Mesenchymal stem cell (in vitro differentiated cells and primary cell): ENCODE results near the gene IL17RE.
A peak's percentile ranks its signal among the peaks of the same experiment; 100 is the strongest.

Experiments used
- DNase-seq: peaks from one replicate; pipeline ENCODE4 v3.0.0-alpha.2; 2013
- H2AFZ ChIP-seq: one replicate; pipeline ENCODE4 v1.6.1; 2013; ENCODE audit warnings: low read depth, mild to moderate bottlenecking, control low read depth, inconsistent platforms, low read length, moderate library complexity
- H2AK5ac ChIP-seq: 2 replicates; pipeline ENCODE4 v1.6.1; 2013; ENCODE audit warnings: low read length, moderate library complexity, mild to moderate bottlenecking, inconsistent platforms; ENCODE audit not compliant: severe bottlenecking
- H2BK120ac ChIP-seq: one replicate; pipeline ENCODE4 v1.6.1; 2013; ENCODE audit warnings: low read depth, mild to moderate bottlenecking, inconsistent platforms, low read length, moderate library complexity
- H2BK12ac ChIP-seq, 2 experiments: one replicate each; pipeline ENCODE4 v1.6.1; 2013; ENCODE audit warnings: inconsistent platforms in 2 of 2, low read length in 2 of 2, mild to moderate bottlenecking in 2 of 2, moderate library complexity in 2 of 2, control low read depth in 1 of 2
- H2BK15ac ChIP-seq: one replicate; pipeline ENCODE4 v1.6.1; 2013; ENCODE audit warnings: mild to moderate bottlenecking, low read depth, inconsistent platforms; ENCODE audit not compliant: poor library complexity, severe bottlenecking
- H2BK5ac ChIP-seq: 2 replicates; pipeline ENCODE4 v1.6.1; 2013; ENCODE audit warnings: low read depth, mild to moderate bottlenecking, low read length, control low read depth, inconsistent platforms; ENCODE audit not compliant: poor library complexity, severe bottlenecking
- H3K14ac ChIP-seq, 2 experiments: one replicate each; pipeline ENCODE4 v1.6.1; 2013; ENCODE audit warnings: inconsistent platforms in 2 of 2, low read length in 2 of 2, control low read depth in 1 of 2, mild to moderate bottlenecking in 1 of 2, moderate library complexity in 1 of 2
- H3K18ac ChIP-seq, 2 experiments: one replicate each; pipeline ENCODE4 v1.6.1; 2013; ENCODE audit warnings: inconsistent platforms in 2 of 2, low read length in 2 of 2, control low read depth in 1 of 2, low read depth in 1 of 2, mild to moderate bottlenecking in 1 of 2
- H3K23ac ChIP-seq, 2 experiments: one replicate each; pipeline ENCODE4 v1.6.1; 2013; ENCODE audit warnings: inconsistent platforms in 2 of 2, low read length in 2 of 2, mild to moderate bottlenecking in 2 of 2, moderate library complexity in 2 of 2, control low read depth in 1 of 2
- H3K27ac ChIP-seq: 2 replicates; pipeline ENCODE4 v1.5.1; 2013; ENCODE audit warnings: mild to moderate bottlenecking, moderate library complexity, low read length, control low read depth, inconsistent platforms; ENCODE audit not compliant: poor library complexity, severe bottlenecking
- H3K27me3 ChIP-seq, 2 experiments: 2 replicates each; pipeline versions ENCODE4 v1.6.1 to v1.7.0; 2013; ENCODE audit warnings: low read length in 2 of 2, mild to moderate bottlenecking in 2 of 2, moderate library complexity in 2 of 2, control low read depth in 1 of 2, inconsistent platforms in 1 of 2; ENCODE audit not compliant: control insufficient read depth in 1 of 2, insufficient read depth in 1 of 2
- H3K36me3 ChIP-seq, 2 experiments: 2 replicates each; pipeline versions ENCODE4 v1.6.1 to v1.7.0; 2013; ENCODE audit warnings: low read length in 2 of 2, control low read depth in 1 of 2, inconsistent platforms in 1 of 2, low read depth in 1 of 2, mild to moderate bottlenecking in 1 of 2; ENCODE audit not compliant: insufficient read depth in 2 of 2, control insufficient read depth in 1 of 2
- H3K4ac ChIP-seq, 2 experiments: one replicate each; pipeline ENCODE4 v1.6.1; 2013; ENCODE audit warnings: inconsistent platforms in 2 of 2, low read length in 2 of 2, mild to moderate bottlenecking in 2 of 2, moderate library complexity in 2 of 2, control low read depth in 1 of 2, low read depth in 1 of 2
- H3K4me1 ChIP-seq: 2 replicates; pipeline ENCODE4 v1.6.1; 2013; ENCODE audit warnings: low read depth, low read length, control low read depth; ENCODE audit not compliant: control insufficient read depth, insufficient read depth
- H3K4me2 ChIP-seq: 2 replicates; pipeline ENCODE4 v1.6.1; 2013; ENCODE audit warnings: low read length, mild to moderate bottlenecking, inconsistent platforms; ENCODE audit not compliant: poor library complexity, severe bottlenecking
- H3K4me3 ChIP-seq, 2 experiments: 2 replicates each; pipeline versions ENCODE4 v1.5.1 to v1.7.0; 2013; ENCODE audit warnings: low read length in 2 of 2, mild to moderate bottlenecking in 2 of 2, control low read depth in 1 of 2, low read depth in 1 of 2; ENCODE audit not compliant: insufficient read depth in 1 of 2
- H3K79me1 ChIP-seq: replicated peaks from 2 replicates; pipeline ENCODE4 v1.6.1; 2013; ENCODE audit warnings: mild to moderate bottlenecking, control low read depth, low read length, inconsistent platforms; ENCODE audit not compliant: poor library complexity, severe bottlenecking
- H3K9ac ChIP-seq: 2 replicates; pipeline ENCODE4 v1.7.0; 2013; ENCODE audit warnings: mild to moderate bottlenecking, low read length, moderate library complexity
- H3K9me3 ChIP-seq: 2 replicates; pipeline ENCODE4 v1.7.0; 2013; ENCODE audit warnings: mild to moderate bottlenecking, low read length; ENCODE audit not compliant: control insufficient read depth
- H4K8ac ChIP-seq: one replicate; pipeline ENCODE4 v1.6.1; 2013; ENCODE audit warnings: inconsistent platforms, mild to moderate bottlenecking, low read length, moderate library complexity
- H4K91ac ChIP-seq: one replicate; pipeline ENCODE4 v1.6.1; 2013; ENCODE audit warnings: mild to moderate bottlenecking, low read length, inconsistent platforms
- WGBS: methylation state at CpG from one replicate; pipeline ENCODE4 v1.1.7; 2013; ENCODE audit warnings: mixed read lengths; 5-methylcytosine and 5-hydroxymethylcytosine counted together

Gene IL17RE

DNA sequence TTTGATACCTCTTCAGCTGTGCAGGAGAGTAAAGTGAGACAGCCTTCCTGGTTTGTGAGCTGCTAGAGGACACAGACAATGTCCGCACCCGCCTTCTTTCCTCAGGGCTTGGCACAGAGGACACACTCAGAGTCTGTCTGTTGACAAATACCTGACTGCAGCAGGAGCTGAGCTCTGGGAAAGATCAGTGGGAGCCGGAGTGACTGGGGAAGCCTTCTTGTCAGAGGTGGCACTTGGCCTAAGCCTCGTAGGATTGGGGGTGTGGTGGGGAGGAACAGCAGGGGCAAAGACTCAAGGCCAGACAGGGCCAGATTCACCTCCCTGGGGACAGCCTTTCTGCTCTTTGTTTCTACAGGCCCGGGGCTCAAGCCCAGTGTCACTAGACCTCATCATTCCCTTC lies 11.0 kb downstream of the IL17RE start:
- Histone ChIP-seq H3K4me1 (peaks cover 48% of the 10 kb centered on the region), H3K27ac (no peak overlapping the region), H3K27me3 (no peaks in the 10 kb centered on the region), H4K8ac (peak overlapping the region; percentile 20), H2BK15ac (no peak overlapping the region), H4K91ac (peak overlapping the region; percentile 52), H3K4me3 (no peak overlapping the region), H2BK120ac (no peak overlapping the region), H3K4ac (no peak overlapping the region), H3K9ac (no peak overlapping the region), H3K36me3 (peaks cover 0 to 4% of the 10 kb centered on the region in 2 experiments), H2BK12ac (no peak overlapping the region), H3K9me3 (no peaks in the 10 kb centered on the region), H2AK5ac (peak overlapping the region; percentile 63), H3K14ac (no peak overlapping the region), H2AFZ (no peak overlapping the region), H3K23ac (no peak overlapping the region), H3K4me2 (no peak overlapping the region), H3K18ac (no peak overlapping the region), H3K79me1 (peaks cover 11% of the 10 kb centered on the region), H2BK5ac (no peak overlapping the region)
- no peak for DNase-seq
- 89% methylated on average over 5 of the region's 5 CpGs for WGBS

DNA sequence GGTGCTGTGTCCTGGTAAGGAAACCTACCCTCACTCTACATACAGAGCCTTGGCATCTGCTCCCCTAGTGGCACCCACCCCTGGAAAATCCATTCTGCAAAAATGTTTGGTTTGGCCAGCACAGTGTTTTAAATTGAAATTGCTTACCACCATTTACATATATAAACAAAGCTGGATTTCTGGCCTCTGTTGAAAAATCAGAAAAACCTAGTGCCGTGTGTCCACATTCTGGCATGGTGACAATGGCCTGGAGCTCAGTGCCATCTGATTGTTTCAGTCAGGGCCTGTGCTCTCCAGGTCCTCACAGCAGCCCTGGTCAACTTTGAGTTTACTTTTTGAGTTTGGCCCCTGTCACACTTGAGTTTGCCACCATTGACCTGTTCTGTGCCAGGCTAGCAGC lies 11.4 kb downstream of the IL17RE start:
- Histone ChIP-seq H3K4ac (no peak overlapping the region), H3K27me3 (no peaks in the 10 kb centered on the region), H3K18ac (no peak overlapping the region), H3K14ac (no peak overlapping the region), H3K4me2 (no peak overlapping the region), H3K9ac (no peak overlapping the region), H4K91ac (no peak overlapping the region), H2AK5ac (no peak overlapping the region), H3K9me3 (no peaks in the 10 kb centered on the region), H3K23ac (no peak overlapping the region), H3K4me1 (peaks cover 48% of the 10 kb centered on the region), H3K27ac (no peak overlapping the region), H3K36me3 (peaks cover 0 to 4% of the 10 kb centered on the region in 2 experiments), H3K4me3 (no peak overlapping the region), H2BK12ac (no peak overlapping the region), H3K79me1 (peaks cover 11% of the 10 kb centered on the region), H4K8ac (no peak overlapping the region), H2BK120ac (no peak overlapping the region), H2AFZ (no peak overlapping the region), H2BK15ac (peak overlapping the region; percentile 38), H2BK5ac (no peak overlapping the region)
- DNase-seq: no peak
- 90% methylated on average over 1 of the region's 1 CpG for WGBS

DNA sequence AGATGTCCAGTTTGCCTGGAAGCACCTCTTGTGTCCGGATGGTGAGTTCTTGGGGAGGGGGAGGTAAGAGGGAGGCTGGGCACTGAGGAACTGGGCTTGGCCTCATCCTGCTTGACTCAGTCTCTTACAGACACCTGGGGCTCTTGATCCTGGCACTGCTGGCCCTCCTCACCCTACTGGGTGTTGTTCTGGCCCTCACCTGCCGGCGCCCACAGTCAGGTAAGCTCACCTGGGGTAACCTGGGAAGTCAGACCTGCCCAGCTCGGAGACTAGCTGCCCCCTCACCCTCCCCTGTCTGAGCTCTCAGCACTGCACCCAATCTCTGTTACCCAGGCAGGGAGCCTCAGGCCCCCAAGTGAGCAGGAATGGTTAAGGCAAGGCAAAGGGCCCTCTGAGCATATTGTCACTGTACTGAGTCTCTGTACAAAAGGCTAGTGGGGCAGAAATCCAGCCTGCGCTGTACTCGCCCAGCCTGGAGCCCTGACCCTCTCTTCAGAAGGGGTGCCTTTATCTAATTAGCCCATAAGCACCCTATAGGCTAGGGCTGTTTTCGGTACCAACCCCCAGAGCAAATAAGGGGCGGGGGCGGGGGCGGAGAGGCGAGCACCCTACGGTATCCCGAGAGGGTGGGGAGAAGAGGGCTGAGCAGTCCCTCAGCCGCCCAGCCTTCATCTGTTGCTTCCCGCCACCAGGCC lies 12.1 kb downstream of the IL17RE start:
- Histone ChIP-seq H2AK5ac (peak overlapping the region; percentile 43), H3K4me2 (peak overlapping the region; percentile 74), H3K4me3 (peak overlapping the region; percentile 76 to 81), H2BK12ac (peak overlapping the region; percentile 15 to 58), H3K36me3 (peaks cover 1 to 4% of the 10 kb centered on the region in 2 experiments), H3K27ac (no peak overlapping the region), H3K9ac (peak overlapping the region; percentile 82), H3K27me3 (no peaks in the 10 kb centered on the region), H4K8ac (peak overlapping the region; percentile 99), H4K91ac (peak overlapping the region; percentile 31), H3K79me1 (peaks cover 11% of the 10 kb centered on the region), H3K9me3 (no peaks in the 10 kb centered on the region), H2BK5ac (no peak overlapping the region), H2BK120ac (peak overlapping the region; percentile 74), H2BK15ac (peak overlapping the region; percentile 38), H3K4me1 (peaks cover 48% of the 10 kb centered on the region), H3K23ac (no peak overlapping the region), H2AFZ (no peak overlapping the region), H3K4ac (peak overlapping the region in 1 of 2 experiments; percentile 34), H3K14ac (peak overlapping the region in 1 of 2 experiments; percentile 21), H3K18ac (peak overlapping the region; percentile 95 to 97)
- peak; percentile 19 for DNase-seq
- 31% methylated on average over 14 of the region's 15 CpGs for WGBS

DNA sequence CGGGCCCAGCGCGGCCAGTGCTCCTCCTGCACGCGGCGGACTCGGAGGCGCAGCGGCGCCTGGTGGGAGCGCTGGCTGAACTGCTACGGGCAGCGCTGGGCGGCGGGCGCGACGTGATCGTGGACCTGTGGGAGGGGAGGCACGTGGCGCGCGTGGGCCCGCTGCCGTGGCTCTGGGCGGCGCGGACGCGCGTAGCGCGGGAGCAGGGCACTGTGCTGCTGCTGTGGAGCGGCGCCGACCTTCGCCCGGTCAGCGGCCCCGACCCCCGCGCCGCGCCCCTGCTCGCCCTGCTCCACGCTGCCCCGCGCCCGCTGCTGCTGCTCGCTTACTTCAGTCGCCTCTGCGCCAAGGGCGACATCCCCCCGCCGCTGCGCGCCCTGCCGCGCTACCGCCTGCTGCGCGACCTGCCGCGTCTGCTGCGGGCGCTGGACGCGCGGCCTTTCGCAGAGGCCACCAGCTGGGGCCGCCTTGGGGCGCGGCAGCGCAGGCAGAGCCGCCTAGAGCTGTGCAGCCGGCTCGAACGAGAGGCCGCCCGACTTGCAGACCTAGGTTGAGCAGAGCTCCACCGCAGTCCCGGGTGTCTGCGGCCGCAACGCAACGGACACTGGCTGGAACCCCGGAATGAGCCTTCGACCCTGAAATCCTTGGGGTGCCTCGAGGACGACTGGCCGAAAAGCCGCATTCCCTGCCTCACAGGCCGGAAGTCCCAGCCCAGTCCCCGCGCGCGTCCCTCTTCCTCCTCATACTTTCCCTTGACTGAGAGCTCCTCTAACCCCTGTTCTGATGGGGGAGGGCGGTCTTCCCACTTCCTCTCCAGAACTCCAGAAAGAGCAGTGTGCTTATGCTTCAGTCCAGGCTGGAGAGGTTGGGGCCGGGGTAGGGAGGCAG lies 12.8 kb downstream of the IL17RE start:
- WGBS: under 1% methylated on average over 62 of the region's 99 CpGs
- H3K14ac ChIP-seq: peak overlapping the region; percentile 49 to 79
- H2BK5ac ChIP-seq: no peak overlapping the region
- peak overlapping the region; percentile 63 for H3K27ac ChIP-seq
- peak overlapping the region; percentile 49 to 94 for H3K4ac ChIP-seq
- peaks cover 7 to 9% of the 10 kb centered on the region in 2 experiments for H3K36me3 ChIP-seq
- peak overlapping the region; percentile 38 to 51 for H2BK12ac ChIP-seq
- H3K9ac ChIP-seq: peak overlapping the region; percentile 82
- H2BK120ac ChIP-seq: peak overlapping the region; percentile 74
- H3K23ac ChIP-seq: no peak overlapping the region
- peak overlapping the region; percentile 99 for H4K8ac ChIP-seq
- H2AFZ ChIP-seq: peak overlapping the region; percentile 80
- H2AK5ac ChIP-seq: no peak overlapping the region
- peak overlapping the region; percentile 76 to 81 for H3K4me3 ChIP-seq
- peak overlapping the region; percentile 95 to 97 for H3K18ac ChIP-seq
- no peaks in the 10 kb centered on the region for H3K9me3 ChIP-seq
- H3K79me1 ChIP-seq: peaks cover 13% of the 10 kb centered on the region
- H3K4me1 ChIP-seq: peaks cover 48% of the 10 kb centered on the region
- no peaks in the 10 kb centered on the region for H3K27me3 ChIP-seq
- H3K4me2 ChIP-seq: peak overlapping the region; percentile 74
- DNase-seq: peak; percentile 76
- H2BK15ac ChIP-seq: peak overlapping the region; percentile 91
- H4K91ac ChIP-seq: peak overlapping the region; percentile 94
